ENCODE results near the gene WFIKKN2.

DNA sequence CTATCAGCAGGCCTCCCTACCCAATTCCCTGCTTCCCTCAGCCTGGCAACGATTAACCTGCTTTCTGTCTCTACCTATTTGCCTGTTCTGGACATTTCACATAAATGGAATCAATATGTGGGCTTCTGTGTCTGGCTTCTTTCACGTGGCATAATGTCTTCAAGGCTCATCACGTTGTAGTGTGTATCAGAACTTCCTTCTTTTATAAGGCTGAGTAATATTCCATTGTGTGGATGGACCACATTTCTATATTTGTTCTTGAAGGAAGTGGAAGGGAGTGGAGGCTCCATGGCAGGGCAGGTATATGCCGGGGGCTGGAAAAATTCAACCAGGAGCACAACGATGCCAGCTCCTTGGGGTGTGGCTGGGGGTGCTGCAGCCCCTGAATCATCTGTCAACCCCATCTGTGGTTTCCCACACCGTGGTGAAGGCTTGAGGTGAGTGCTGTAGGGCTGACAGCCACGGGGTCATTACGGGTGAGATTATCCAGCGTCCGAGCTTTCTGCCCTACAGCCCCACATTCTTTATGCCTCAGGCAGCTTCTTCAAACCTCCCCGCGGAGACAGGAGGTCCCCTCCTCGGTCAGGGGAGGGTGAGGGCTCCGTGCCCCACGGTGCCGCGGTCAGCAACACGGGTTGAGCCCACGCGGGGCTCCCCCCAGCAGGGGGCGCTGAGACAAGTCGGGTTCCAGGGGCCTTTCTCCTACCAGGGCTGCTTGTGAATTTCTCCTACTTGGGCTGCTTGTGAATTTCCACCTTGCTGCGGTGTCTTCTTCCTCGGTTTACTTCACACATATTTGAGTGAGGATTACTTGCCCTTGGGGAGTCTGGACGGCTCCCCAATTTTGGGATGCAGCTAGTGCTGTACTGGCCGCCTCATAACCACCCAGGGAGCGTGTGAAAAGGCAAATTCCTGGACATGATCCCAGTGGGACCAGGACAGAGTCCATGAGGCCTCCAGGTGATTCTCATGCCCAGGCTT, 18.3 kb upstream of the WFIKKN2 start:
- TF ChIP-seq, protein P1, sequence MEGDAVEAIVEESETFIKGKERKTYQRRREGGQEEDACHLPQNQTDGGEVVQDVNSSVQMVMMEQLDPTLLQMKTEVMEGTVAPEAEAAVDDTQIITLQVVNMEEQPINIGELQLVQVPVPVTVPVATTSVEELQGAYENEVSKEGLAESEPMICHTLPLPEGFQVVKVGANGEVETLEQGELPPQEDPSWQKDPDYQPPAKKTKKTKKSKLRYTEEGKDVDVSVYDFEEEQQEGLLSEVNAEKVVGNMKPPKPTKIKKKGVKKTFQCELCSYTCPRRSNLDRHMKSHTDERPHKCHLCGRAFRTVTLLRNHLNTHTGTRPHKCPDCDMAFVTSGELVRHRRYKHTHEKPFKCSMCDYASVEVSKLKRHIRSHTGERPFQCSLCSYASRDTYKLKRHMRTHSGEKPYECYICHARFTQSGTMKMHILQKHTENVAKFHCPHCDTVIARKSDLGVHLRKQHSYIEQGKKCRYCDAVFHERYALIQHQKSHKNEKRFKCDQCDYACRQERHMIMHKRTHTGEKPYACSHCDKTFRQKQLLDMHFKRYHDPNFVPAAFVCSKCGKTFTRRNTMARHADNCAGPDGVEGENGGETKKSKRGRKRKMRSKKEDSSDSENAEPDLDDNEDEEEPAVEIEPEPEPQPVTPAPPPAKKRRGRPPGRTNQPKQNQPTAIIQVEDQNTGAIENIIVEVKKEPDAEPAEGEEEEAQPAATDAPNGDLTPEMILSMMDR (IDR thresholded peaks at IDR 0.05): peak; percentile 76
- no peak for TF ChIP-seq EZH2phosphoT487 (IDR thresholded peaks at IDR 0.05)

Measured in neural progenitor cell (in vitro differentiated cells).